Retinal pigment epithelial cell (primary cell): ENCODE data around the gene PRR15.

ENCODE experiments used
- DNase-seq: peaks from one replicate; pipeline ENCODE4 v3.0.0-alpha.2; 2010; ENCODE audit warnings: low read depth
- H3K4me3 ChIP-seq: 2 replicates; pipeline ENCODE4 v1.5.1; 2011; ENCODE audit warnings: mild to moderate bottlenecking, low read length, control low read depth, moderate library complexity
- CTCF ChIP-seq: conservative IDR thresholded peaks from 2 replicates; pipeline ENCODE4 v1.5.1; 2011; ENCODE audit warnings: low read depth, low read length, control low read depth, inconsistent platforms

PRR15 gene

GRCh38 chr7:29614229-29614628 is 50.6 kb downstream of the PRR15 start:
- H3K4me3 ChIP-seq, result no peak overlapping the region
- no peak for DNase-seq
- no peak for TF ChIP-seq CTCF
